NCI-H1694 treated with DMSO at 0.1 percent for 48 hours (cell line): Measurements from ENCODE around the gene PPP2R2C.

Experiments
- DNase-seq: peaks from one replicate; lab custom pipeline; 2025; lab: John Stamatoyannopoulos, UW

Gene PPP2R2C

GRCh38 chr4:6307230-6307629 is 165.2 kb downstream of the PPP2R2C start:
- DNase-seq, result no peak

GRCh38 chr4:6306299-6306698 is 166.1 kb downstream of the PPP2R2C start:
- no peak for DNase-seq

GRCh38 chr4:6303943-6304342 is 168.5 kb downstream of the PPP2R2C start:
- no peak for DNase-seq

GRCh38 chr4:6302869-6303268 is 169.5 kb downstream of the PPP2R2C start:
- no peak for DNase-seq

GRCh38 chr4:6301732-6302442 is 170.5 kb downstream of the PPP2R2C start:
- DNase-seq, result no peak

- DNase-seq, result no peak
Measured at GRCh38 chr4:6301051-6301731, 171.2 kb downstream of the PPP2R2C start.

GRCh38 chr4:6300359-6300758 is 172.1 kb downstream of the PPP2R2C start:
- no peak for DNase-seq

GRCh38 chr4:6299875-6300274 is 172.5 kb downstream of the PPP2R2C start:
- no peak for DNase-seq

GRCh38 chr4:6298852-6299251 is 173.6 kb downstream of the PPP2R2C start:
- no peak for DNase-seq

GRCh38 chr4:6298035-6298434 is 174.4 kb downstream of the PPP2R2C start:
- DNase-seq, result peak; percentile 8

GRCh38 chr4:6297266-6297815 is 175.1 kb downstream of the PPP2R2C start:
- DNase-seq, result no peak

GRCh38 chr4:6296026-6296425 is 176.4 kb downstream of the PPP2R2C start:
- DNase-seq, result no peak

GRCh38 chr4:6295495-6295894 is 176.9 kb downstream of the PPP2R2C start:
- no peak for DNase-seq

- no peak for DNase-seq
Measured at GRCh38 chr4:6294705-6295421, 177.6 kb downstream of the PPP2R2C start.

- DNase-seq, result no peak
Measured at GRCh38 chr4:6293661-6294060, 178.8 kb downstream of the PPP2R2C start.

- no peak for DNase-seq
Measured at GRCh38 chr4:6293097-6293445, 179.3 kb downstream of the PPP2R2C start.

GRCh38 chr4:6292376-6293096 is 179.9 kb downstream of the PPP2R2C start:
- no peak for DNase-seq

GRCh38 chr4:6291784-6292297 is 180.6 kb downstream of the PPP2R2C start:
- DNase-seq, result no peak

- no peak for DNase-seq
Measured at GRCh38 chr4:6290769-6291547, 181.5 kb downstream of the PPP2R2C start.

- no peak for DNase-seq
Measured at GRCh38 chr4:6290256-6290655, 182.2 kb downstream of the PPP2R2C start.

GRCh38 chr4:6288871-6289270 is 183.5 kb downstream of the PPP2R2C start:
- DNase-seq, result no peak
